Loucy (cell line): ENCODE data around the gene GNB1L.
"Not testable (repeated sequence)": the region's sequence is repeated elsewhere in the genome, so short reads cannot be mapped to it uniquely, and the experiment has no call there.

Source experiments
- H2AFZ ChIP-seq: fragments of 200-600 bp; sonication (generic); 2 replicates; pipeline ENCODE4 v1.6.0; 2016; ENCODE audit warnings: antibody characterized with exemption, mild to moderate bottlenecking, low read length, moderate library complexity
- H3F3A ChIP-seq: fragments of 200-600 bp; 2 replicates; pipeline ENCODE4 v1.6.0; 2016; ENCODE audit warnings: antibody characterized with exemption, low read depth, mild to moderate bottlenecking
- H3K27me3 ChIP-seq: fragments of 200-600 bp; sonication (generic); 2 replicates; pipeline ENCODE4 v1.6.1; 2014; ENCODE audit warnings: low read length, mild to moderate bottlenecking; ENCODE audit not compliant: insufficient read depth, poor library complexity, severe bottlenecking
- H3K36me3 ChIP-seq: fragments of 200-600 bp; sonication (generic); 2 replicates; pipeline ENCODE4 v1.6.1; 2016; ENCODE audit warnings: low read length; ENCODE audit not compliant: insufficient read depth
- H3K4me1 ChIP-seq: fragments of 200-600 bp; sonication (generic); 2 replicates; pipeline ENCODE4 v1.5.1; 2014; ENCODE audit warnings: low read length, mild to moderate bottlenecking; ENCODE audit not compliant: insufficient read depth, poor library complexity, severe bottlenecking
- H3K4me2 ChIP-seq: fragments of 200-600 bp; sonication (generic); 2 replicates; pipeline ENCODE4 v1.6.0; 2014; ENCODE audit warnings: antibody characterized with exemption, low read length, low read depth, mild to moderate bottlenecking; ENCODE audit not compliant: poor library complexity, severe bottlenecking
- H3K4me3 ChIP-seq: fragments of 200-600 bp; sonication (generic); 2 replicates; pipeline ENCODE4 v1.5.1; 2014; ENCODE audit warnings: low read length, mild to moderate bottlenecking, mixed read lengths; ENCODE audit not compliant: poor library complexity, severe bottlenecking
- H3K79me2 ChIP-seq: fragments of 200-600 bp; sonication (generic); 2 replicates; pipeline ENCODE4 v1.6.1; 2014; ENCODE audit warnings: low read length; ENCODE audit not compliant: insufficient read depth
- H3K9ac ChIP-seq: fragments of 200-600 bp; sonication (generic); 2 replicates; pipeline ENCODE4 v1.6.0; 2014; ENCODE audit warnings: mild to moderate bottlenecking, low read depth, low read length, moderate library complexity; ENCODE audit not compliant: poor library complexity, severe bottlenecking
- H3K9me2 ChIP-seq: fragments of 200-600 bp; sonication (generic); replicated peaks from 2 replicates; pipeline ENCODE4 v1.6.1; 2016; ENCODE audit warnings: low read depth, low read length, mixed read lengths
- H3K9me3 ChIP-seq: fragments of 200-600 bp; sonication (generic); 2 replicates; pipeline ENCODE4 v1.6.1; 2014; ENCODE audit warnings: mild to moderate bottlenecking, antibody characterized with exemption, low read length, low read depth; ENCODE audit not compliant: insufficient read depth
- H4K20me1 ChIP-seq: fragments of 200-600 bp; sonication (generic); 2 replicates; pipeline ENCODE4 v1.6.0; 2014; ENCODE audit warnings: antibody characterized with exemption, low read length, mild to moderate bottlenecking; ENCODE audit not compliant: insufficient read depth, poor library complexity, severe bottlenecking
- CTCF ChIP-seq: fragments of 200-600 bp; sonication (generic); conservative IDR thresholded peaks from 2 replicates; pipeline ENCODE4 v1.5.1; 2014; ENCODE audit warnings: mild to moderate bottlenecking, antibody characterized with exemption, low read length
- EZH2phosphoT487 ChIP-seq: fragments of 200-600 bp; IDR thresholded peaks from 2 replicates; pipeline ENCODE4 v1.6.1; 2018; ENCODE audit warnings: antibody characterized with exemption, mild to moderate bottlenecking, moderate library complexity, borderline replicate concordance

Gene GNB1L

GRCh38 chr22:19885841-19886592, 31.3 kb upstream of the GNB1L start:
- no peak overlapping the region for H3K4me3 ChIP-seq
- peaks cover 3% of the 10 kb centered on the region; the same call in 1 of the 2 replicates for H3F3A ChIP-seq
- H3K4me1 ChIP-seq = peaks cover 48% of the 10 kb centered on the region
- peak overlapping the region; percentile 40 for H3K4me2 ChIP-seq
- no peaks in the 10 kb centered on the region for H3K9me3 ChIP-seq
- H2AFZ ChIP-seq = no peak overlapping the region
- TF ChIP-seq CTCF (no peak), EZH2phosphoT487 (no peak)
- H3K9ac ChIP-seq = peak overlapping the region; percentile 55
- H3K27me3 ChIP-seq = no peaks in the 10 kb centered on the region
- H3K36me3 ChIP-seq = no peaks in the 10 kb centered on the region
- H3K79me2 ChIP-seq = peaks cover 11% of the 10 kb centered on the region; the same call in 1 of the 2 replicates
- no peaks in the 10 kb centered on the region for H3K9me2 ChIP-seq
- H4K20me1 ChIP-seq = no peaks in the 10 kb centered on the region

DNA sequence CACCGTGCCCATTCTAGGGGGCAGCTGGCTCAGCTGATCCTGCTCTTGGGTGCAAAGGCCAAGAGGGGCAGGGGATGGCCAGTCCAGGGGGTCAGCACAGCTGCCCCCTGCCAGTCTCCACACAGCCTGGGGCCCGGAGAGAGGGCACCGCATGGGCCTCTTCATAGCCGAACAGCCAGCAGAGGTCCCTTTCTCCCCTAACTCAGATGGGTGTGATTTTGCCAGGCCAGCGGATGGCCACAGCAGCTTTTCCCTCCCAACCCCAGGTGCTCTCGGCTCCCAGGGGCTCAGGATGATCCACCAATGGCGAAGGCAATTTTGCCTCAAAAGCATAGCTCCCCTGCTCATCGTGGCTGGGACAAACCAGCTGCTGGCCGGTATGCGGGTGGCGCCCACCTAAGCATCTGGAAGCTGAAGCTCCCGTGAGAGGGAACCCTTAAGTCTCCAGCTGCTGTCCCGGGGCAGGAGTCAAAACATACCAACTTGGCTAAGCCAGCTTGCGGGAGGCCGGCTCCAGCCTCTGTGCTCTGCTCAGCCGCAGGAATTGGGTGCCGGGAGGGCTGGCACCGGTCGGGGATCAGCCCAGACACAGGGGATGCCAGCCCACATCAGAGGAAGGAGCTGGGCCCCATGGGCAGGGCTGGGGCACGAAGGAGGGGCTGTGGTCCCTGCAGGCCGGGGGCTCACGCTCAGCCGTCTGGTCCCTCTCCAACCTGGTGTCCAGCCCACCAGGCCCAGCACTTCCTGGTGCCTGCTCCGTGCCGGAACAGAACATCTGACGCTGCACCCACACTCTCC, 30.5 kb upstream of the GNB1L start:
- Histone ChIP-seq H4K20me1 (no peaks in the 10 kb centered on the region), H3K4me1 (peaks cover 39% of the 10 kb centered on the region), H3K79me2 (peaks cover 11% of the 10 kb centered on the region; the same call in 1 of the 2 replicates), H3K9ac (no peak overlapping the region), H3K36me3 (no peaks in the 10 kb centered on the region), H3F3A (no peaks in the 10 kb centered on the region), H3K9me2 (no peaks in the 10 kb centered on the region), H3K4me2 (no peak overlapping the region), H3K9me3 (no peaks in the 10 kb centered on the region), H3K27me3 (no peaks in the 10 kb centered on the region), H3K4me3 (no peak overlapping the region), H2AFZ (no peak overlapping the region)
- TF ChIP-seq EZH2phosphoT487 (no peak), CTCF (no peak)

DNA sequence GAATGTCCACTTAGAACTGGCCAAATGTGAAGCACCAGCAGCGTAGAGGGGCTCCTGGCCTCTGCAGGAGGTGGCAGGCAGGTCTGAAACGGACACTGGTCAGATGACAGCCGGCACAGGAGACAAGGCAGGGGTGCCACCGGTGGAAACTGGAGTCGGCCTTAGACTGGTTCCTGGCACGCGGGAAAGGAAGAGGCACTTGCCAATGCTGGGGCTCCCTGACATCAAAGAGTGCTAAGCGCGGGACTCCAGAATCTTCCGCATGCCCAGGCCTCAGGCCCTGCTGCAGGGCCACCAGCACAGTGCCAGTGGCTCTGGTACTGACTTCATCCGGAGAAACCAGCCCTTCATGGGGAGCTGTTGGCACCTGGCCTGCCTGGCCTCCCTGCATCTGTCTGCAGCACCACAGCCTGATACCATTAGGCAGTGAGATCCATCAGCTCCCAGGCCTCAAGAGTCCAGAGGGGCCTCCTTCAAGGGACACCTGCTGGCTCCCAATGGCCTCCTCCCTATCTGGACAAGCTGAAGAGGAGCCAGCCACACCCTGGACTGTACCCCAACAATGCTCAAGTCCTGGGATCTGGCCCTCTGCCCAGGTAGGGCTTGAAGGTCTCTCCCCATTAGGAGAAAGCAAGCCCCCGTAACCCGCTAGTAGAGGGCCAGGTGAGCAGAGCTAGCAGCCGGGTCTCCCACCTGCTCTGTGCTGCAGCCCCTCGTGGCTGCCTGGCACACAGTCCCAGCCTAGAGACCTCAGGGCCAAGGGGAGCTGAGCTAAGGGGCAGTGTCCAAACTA, 29.7 kb upstream of the GNB1L start:
- peaks cover 11% of the 10 kb centered on the region; the same call in 1 of the 2 replicates for H3K79me2 ChIP-seq
- no peaks in the 10 kb centered on the region for H3K27me3 ChIP-seq
- TF ChIP-seq EZH2phosphoT487 (no peak), CTCF (no peak)
- no peaks in the 10 kb centered on the region for H3K36me3 ChIP-seq
- no peaks in the 10 kb centered on the region for H3F3A ChIP-seq
- H3K9me3 ChIP-seq = no peaks in the 10 kb centered on the region
- no peak overlapping the region for H3K9ac ChIP-seq
- no peak overlapping the region for H3K4me3 ChIP-seq
- H3K9me2 ChIP-seq = no peaks in the 10 kb centered on the region
- no peaks in the 10 kb centered on the region for H4K20me1 ChIP-seq
- H2AFZ ChIP-seq = no peak overlapping the region
- H3K4me2 ChIP-seq = no peak overlapping the region
- peaks cover 33% of the 10 kb centered on the region for H3K4me1 ChIP-seq

DNA sequence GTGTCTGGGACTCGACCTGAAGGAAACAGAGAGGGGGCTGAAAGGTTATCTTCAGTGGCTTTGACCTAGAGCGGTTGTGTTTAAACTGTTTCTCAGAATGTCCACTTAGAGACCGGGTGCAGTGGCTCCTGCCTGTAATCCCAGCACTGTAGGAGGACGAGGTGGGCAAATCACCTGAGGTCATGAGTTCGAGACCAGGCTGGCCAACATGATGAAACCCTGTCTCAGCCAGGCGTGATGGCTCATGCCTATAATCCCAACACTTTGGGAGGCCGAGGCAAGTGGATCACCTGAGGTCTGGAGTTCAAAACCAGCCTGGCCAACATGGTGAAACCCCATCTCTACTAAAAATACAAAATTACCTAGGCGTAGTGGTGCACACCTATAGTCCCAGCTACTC, 28.8 kb upstream of the GNB1L start:
- not testable (repeated sequence) for H2AFZ ChIP-seq, H3K27me3 ChIP-seq, H3K9me3 ChIP-seq, H3K36me3 ChIP-seq, H3K4me2 ChIP-seq, H3K4me3 ChIP-seq, H4K20me1 ChIP-seq, H3K9ac ChIP-seq, H3K9me2 ChIP-seq, H3F3A ChIP-seq
- H3K4me1 ChIP-seq = peaks cover 33% of the 10 kb centered on the region
- peaks cover 10% of the 10 kb centered on the region; the same call in 1 of the 2 replicates for H3K79me2 ChIP-seq
